HG02870 (cell line): Measurements from ENCODE around the gene CYP20A1.

Experiments used
- ATAC-seq: cut with Tn5 transposase; IDR thresholded peaks from one replicate; pipeline ENCODE4 v1.9.1; 2021; ENCODE audit warnings: mild to moderate bottlenecking, moderate library complexity; ENCODE audit not compliant: unreplicated experiment

Gene CYP20A1

DNA sequence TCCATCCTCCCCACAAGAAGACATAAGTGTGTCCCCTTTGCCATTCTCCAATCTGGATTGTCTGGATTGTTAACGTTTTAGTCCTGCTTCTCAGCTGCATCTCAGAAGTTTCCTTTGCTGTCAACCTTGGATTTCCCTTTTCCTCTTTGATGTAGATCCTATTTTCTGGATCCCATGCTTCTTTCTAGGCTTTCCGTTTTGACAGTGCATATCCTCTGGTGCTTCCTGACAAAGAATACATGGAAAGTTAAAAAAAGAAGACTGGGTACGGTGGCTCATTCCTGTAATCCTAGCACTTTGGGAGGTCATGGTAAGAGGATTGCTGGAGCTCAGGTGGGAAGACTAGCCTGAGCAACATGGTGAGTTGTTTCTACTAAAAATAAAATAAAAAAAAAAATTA, 116.1 kb downstream of the CYP20A1 start:
- no peak for ATAC-seq
